Activated CD8-positive, alpha-beta memory T cell treated with anti-CD3 and anti-CD28 coated beads, Interleukin-2, amount 50 U/mL, for 24 hours (primary cell): Measurements from ENCODE around the gene LRBA.

Source experiments
- DNase-seq: peaks from one replicate; pipeline ENCODE4 v3.0.0-alpha.2; 2020; ENCODE audit errors: extremely low read depth

Gene LRBA

DNA sequence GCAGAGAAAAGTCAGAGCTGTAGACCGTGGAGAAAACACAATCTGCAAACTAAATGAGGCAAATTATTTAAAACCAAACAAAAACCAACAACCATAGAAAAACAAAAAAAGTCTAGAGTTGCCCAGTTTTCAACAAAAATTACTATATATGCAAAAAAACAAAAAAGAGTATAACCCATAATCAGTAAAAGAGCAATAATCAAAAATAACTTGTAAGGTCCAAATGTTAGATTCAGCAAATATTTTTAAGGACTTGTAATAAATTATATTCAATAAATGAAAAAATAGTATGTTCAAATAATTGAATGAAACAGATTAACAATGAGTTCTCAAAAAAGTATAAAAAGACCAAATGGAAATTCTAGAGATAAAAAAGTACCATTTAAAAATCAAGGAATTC lies 130.5 kb downstream of the LRBA start:
- no peak for DNase-seq

DNA sequence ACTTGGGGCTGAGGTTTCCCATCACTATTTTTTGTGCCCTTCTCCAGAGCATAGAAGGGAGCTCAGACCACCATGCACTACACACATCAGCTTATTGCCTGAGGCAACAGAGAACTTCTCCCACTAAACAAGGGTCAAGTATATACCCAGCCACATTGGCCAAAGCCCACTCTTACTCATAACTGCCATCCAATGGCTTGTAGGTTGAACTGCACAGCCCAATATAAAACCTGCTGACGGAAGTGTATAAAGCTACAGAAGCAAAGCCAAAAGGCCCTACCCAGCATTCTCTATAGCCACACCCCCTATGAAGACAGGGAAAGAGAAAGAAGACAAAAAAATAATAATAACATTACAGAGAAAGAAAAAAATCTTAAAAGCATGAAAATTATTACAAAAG lies 139.7 kb downstream of the LRBA start:
- DNase-seq = no peak

DNA sequence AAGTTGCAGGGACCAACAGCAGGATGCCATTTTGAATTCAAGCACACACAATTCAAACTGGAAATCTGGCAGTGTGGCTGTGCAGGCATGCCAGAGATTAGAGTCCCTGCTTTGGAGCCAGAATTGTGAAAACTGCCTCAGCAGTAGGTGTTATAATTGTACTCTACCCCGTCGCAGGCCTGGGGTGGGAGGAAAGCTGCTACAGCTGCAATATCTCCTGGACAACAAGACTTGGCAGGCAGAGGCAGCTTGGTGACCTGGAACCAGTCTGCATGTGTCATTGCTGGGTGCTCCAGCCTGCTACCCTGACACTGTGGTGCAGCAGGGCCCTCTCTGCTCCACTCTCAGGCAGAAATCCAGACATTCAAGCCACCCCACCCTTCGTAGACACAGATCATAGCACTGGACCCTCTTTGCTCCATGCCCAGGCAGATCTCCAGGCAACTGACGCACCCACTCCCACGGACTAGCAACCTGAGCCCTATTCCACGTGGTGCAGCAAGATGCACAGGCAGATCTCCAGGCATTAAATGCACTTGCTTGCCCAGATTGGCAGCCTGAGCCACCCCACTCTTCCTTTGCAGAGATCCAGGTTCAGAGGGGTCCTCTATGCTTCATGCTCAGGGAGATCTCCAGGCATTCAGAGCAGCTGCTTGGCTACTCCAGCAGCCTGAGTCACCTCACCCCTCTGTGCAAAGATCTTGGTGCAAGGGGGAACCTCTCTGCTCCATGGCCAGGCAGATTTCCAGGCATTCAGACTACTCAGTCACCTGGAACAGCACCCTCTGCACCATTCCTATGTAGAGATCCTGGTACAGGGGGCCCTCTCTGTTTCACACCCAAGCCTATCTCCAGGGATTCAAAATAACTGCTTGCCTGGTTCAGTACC lies 140.5 kb downstream of the LRBA start:
- no peak for DNase-seq

DNA sequence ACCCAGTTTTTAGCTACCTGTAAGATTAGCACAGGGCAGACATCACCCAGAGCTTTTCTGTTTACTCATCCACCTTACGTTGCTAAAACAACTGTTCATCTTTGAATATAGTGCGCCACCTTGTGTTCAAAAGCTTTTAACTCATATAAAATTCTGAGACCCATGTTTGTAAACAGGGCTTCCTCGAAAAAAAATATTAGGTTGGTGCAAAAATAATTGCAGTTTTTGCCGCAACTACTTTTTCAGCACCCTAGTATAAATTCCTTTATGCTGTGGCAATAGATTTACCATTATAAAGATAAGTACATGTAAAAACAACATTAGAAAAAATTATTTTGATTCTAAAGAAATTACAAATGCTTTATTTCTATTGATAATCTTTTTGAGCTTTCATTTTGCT lies 147.9 kb downstream of the LRBA start:
- DNase-seq = no peak

DNA sequence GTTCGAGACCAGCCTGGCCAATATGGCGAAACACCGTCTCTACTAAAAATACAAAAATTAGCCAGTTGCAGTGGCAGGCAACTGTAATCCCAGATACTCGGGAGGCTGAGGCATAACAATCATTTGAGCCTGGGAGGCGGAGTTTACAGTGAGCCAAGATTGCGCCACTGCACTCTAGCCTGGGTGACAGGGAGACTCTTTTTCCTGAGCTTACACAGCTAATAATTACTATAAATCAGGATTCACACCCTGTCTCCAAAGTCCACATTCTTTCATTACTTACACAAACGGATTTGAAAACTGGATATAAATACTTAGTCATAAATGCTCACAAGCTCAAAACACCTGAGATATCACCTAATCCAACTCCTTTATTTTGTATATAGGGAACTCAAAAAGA lies 151.6 kb downstream of the LRBA start:
- no peak for DNase-seq

DNA sequence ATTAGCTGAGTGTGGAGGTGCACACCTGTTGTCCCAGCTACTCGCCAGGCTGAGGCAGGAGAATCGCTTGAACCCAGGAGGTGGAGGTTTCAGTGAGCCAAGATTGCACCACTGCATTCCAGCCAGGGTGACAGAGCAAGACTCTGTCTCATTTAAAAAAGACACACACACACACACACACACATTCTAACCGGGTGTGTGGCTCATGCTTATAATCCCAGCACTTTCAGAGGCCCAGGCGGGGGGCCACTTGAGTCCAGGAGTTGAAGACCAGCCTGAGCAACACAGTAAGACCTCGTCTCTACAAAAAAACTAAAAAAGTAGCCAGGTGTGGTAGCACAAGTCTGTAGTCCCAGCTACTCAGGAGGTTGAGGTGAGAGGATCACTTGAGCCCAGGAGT lies 152.3 kb downstream of the LRBA start:
- DNase-seq = no peak

DNA sequence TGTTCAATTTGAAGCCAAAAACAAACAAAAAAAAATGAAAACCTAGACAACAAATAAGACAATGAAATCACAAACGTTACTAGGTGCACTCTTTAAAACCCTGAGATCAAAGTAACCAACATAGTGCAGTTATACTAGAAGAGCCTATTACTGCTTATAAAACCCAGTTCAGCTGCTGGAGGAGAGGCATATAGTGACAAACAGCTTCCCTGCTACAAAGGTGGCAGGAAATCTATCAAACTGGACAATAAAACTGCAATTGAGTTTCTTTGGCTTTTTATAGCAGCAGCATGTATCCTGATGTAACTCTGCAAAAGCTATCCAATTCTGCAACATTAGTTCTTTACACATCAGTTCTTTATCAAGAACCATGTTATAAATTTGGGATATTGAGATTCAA lies 155.6 kb downstream of the LRBA start:
- DNase-seq = no peak

DNA sequence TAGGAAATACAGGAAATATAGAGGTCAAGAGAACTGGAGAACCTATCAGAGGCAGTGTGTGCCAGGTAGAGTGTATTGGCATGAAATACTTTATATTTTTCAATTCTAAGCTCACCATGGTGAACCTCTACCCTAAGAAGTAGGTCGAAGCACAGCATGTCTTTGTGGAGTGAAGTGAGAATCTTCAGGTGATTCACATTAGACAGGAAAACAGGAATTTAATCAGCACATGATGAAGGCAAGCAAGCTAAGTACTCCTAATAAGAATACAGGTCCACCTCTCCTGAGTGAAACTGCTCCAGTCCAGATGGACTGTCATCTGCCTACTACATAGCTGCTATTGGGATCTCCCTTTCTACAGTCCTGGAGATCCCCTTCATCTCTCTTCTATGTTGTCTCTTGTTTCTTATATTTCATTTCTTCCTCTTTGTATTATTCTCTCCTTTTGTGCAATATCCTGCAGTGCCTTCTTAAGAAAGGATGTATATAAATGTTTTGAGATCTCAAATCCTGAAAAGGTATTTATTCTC lies 159.0 kb downstream of the LRBA start:
- no peak for DNase-seq

DNA sequence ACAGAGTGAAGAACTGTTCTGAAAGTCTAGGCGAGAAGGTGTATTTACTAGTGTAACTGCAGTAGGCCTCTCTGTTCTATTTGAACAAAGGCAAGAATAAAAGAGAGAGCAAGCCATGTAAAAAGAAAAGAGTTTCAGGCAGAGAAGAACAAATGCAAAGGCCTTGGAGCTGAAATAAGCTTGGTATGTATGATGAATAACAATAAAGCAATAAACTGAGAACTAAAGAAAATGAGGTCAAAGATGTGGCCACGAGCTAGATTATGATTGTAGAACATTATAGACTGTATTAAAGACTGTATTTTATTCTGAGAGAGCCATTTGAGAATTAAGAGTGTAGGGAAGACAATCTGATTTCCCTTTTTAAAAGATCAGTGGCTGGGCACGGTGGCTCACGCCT lies 160.5 kb downstream of the LRBA start:
- no peak for DNase-seq

DNA sequence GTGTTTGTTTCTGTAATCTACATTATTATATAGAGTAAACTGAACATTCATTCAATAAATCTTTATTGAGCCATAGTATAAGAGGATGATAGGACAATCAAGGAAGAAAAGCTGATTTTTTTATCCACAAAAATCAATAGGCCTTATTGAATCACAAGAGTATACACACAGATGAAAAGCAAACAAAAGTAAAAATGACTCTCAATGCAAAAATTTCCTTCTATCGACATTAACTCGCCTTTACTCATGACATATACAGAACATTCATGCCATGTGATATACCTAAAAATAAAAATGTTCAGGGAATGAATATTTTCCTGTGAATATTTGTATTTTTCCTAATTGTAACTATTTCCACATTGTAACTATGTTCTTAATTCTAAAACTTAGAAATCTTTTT lies 161.2 kb downstream of the LRBA start:
- no peak for DNase-seq

DNA sequence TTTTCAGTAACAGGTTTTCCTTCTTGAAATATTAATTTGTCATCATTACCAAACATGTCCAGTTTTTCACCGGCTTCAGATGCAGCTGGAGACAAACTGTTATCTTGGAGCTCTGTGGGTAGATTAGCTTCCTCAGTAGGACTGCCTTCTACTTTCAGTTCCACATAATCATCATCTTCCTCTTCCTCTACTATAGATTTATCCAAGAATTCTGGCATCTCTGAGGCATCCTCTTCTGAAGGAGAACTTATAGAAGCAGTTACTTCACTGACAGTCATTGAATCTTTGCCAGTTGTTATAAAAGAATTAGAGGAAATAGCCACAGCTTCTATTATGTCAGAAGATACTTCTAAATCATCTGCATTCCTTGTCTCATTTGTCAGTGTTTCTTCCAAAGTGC lies 162.9 kb downstream of the LRBA start:
- no peak for DNase-seq

DNA sequence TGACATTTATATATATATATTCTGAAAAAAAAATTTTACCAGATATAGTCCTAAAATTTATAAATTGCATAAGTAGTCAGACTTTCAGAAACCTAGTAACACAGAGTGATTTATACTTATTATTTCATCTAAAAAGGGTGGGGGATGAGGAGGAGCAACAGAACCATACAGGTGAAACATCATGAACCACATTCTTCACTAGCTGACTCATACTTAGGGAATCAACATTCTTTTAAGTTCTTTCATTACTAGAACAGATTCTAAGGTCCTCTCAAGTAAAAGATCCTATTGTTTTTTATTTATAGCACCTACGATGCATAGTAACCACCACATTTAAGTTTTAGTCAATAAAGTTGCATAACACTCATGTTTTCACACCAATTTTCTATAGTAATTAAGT lies 166.1 kb downstream of the LRBA start:
- DNase-seq = no peak

DNA sequence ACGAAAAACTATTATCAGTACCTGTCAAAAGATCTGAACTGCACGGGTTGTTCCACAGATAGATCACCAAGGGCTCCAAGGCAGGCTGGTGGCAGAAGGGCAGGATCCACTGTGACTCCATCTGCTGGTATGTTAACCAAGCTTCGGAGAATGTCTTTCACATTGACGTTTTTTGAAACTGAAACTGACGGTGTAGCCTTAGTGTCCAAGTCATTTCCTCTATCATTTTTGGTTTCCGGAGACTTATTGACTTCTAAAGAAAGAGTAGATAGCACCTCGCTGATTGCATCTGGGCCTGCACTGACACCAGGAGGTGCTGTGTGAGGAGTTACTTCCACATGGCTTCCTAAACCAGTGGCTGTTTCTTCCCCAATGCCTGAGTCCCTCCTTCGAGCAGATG lies 186.9 kb downstream of the LRBA start:
- DNase-seq = peak; percentile 8

DNA sequence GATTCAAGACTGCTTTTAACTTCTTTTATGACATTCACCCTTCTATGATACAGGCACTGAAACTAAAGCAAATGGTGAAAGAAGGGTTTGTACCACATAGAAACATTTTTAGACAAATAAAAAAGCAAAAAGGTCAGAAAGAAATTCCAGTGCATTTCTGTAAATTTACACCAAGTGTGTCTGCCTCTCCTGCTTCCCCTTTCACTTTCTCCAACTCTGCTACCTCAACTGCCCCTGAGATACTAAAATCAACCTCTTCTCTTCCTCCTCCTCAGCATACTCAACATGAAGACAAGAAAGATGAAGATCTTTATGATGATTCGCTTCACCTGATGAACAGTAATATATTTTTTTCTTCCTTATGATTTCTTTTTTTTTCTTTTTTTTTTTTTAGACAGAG lies 187.9 kb downstream of the LRBA start:
- DNase-seq = no peak

DNA sequence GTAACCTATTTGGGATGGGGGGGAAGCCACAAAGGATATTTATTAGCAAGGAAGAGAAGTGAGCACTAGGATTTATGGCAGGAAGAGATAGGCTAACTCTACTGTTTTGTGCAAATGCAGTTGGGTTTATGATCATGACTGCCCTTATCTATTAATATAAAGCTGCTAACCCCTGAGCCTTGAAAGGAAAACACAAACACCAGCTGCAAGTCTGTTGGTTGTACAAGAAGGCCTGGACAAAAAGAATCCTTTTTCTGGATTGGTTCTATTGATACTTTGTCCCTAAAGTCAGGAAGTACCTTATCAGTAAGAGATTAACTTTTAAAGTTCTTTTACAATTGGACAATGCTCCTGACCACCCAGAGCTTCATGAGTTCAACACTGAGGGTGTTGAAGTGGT lies 188.8 kb downstream of the LRBA start:
- DNase-seq = no peak

DNA sequence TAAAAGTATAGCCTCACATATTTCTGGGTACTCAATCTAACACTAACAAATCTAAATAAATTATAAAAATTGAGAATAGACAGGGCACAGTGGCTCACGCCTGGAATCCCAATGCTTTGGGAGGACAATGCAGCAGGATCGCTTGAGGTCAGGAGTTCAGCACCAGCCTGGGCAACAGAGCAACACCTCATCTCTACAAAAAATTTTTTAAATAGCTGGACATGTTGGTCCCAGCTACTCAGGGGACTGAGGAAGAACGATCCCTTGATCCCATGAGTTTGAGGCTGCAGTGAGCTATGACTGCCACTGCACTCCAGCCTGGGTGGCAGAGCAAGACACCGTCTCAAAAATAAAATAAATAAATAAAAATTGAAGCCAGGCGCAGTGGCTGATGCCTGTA lies 192.7 kb downstream of the LRBA start:
- no peak for DNase-seq

DNA sequence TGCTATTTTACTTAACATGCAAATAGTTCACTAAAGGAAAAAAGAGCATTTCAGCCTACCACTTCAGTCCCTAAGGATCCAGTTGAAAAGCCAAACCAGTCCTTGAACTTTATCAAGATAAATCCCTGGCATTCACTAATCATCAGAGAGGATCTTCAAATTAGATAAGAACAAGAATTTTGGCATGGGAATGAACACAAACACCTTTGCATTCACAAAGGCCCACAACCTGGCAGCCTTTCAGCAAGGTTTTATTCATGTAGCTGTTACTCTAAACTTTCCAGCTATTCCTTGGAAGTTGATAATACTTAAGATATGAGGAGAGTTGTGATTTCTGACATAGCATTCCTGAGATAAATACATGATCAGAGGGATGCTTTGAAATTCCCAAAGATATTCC lies 193.4 kb downstream of the LRBA start:
- no peak for DNase-seq

DNA sequence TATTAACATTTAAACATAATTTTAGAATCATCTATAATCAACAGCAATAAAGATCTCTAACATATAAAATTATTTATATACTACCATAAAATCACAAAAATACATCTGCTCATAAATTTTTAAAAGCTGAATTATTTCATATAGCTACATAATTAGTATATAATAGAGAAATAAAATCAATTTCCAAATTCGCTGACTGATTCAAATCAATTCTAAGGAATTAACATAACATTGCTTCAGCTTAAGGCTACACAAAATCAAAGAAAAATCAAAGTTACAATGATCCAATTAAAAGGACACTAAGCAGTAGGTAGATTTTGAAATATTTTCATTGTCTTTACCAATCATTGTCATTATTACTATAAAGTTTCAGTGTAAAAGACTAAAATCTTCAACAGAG lies 194.7 kb downstream of the LRBA start:
- no peak for DNase-seq

DNA sequence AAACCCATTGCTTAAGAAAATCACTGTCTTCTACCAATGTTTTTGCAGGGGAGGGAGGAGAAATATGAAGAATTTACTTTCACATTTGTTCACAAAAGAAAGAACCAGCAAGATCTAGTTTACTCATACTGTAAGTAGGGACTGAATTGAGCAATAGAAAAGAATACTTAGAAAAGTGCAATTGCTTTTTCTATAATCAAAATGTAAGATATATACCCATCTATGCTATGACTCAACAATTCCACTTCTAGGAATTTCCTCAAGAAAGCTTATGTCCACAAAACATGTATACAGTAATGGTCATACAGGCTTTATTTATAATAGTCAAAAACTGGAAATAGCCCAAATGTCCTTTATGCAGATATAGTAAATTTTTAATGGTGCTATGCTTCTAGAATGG lies 196.4 kb downstream of the LRBA start:
- DNase-seq = no peak

DNA sequence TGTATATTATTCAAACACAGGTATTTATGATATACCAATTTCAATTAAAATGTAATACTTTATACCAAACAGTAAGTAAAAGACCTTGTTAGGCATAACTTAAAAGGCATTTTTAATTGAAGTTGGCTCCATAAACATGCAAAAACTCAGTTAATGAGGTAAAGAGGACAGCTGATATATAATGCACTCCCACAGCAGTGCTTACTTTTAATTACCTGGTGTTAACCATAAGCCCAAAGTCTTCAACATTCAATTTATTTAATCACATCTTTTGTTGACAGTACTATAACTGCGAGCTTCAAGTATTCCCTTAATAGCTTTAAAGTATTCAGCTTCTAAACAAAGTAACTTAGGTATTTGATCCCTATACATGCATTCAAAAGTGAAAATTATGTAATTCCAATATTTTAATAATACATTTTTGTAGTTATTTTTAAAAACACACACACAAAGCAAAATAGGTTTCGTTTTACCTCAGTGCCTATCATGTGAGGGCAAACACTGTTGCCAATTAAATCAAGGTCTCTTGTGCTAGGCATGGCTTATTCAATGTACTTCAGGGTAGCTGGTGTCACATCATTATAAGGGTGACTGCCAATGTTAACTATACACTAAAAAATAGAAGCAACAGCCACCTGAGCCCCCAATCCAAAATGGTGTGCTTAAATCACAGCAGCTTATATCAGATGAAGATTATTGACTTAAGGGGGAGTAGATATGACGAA lies 197.1 kb downstream of the LRBA start:
- no peak for DNase-seq

DNA sequence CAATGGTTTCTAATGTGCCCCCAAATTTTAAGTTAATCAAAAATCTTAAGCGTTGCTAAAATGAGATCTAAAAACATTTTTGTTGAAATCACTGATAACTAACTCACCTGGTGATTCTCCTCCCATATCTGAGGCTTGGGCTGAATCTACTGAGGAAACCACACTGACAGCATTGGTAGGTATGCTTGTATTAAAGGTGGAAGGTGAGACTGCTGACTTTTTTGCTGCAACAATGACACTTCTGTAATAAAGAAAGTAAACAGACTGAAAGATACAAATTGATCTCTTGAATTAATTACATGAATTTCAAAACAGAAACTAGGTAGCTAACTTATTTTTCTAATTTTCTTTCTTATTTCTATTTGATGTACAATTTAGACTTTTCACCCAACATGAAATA lies 198.1 kb downstream of the LRBA start:
- DNase-seq = no peak

DNA sequence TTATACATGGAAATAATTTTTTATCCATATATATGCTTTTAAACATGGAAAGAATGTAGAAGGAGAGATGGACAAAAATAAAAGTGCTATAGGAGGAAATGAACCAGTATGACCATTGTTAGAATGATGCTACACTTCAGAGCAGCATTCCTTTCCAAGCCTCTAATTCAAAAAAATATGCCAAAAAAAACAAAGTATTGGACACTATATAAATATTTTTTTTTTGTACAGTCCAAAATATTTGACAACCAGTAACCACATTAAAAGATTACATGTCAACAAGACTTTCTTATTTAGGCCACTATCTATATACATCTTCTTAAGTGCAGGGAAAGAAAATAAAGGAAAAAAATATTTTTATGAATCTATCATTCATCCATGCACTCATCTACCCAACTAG lies 198.6 kb downstream of the LRBA start:
- no peak for DNase-seq

DNA sequence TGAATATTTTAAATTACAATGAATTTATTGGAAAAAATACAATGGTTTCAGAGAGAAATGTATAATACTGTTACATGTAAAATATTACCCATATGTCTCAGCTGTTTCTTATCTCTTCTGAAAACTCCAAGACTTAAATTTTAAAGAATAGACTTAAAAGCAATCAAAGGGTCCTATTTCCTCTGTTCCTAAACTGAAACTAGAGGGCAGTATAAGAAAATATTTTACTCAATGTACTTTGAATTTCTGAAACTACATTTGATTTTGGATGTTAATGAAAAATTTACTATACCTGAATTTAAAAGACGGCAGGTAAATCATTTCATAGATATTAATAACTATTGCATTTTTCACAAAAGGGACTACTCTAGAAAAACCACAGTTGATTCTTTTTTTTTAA lies 200.2 kb downstream of the LRBA start:
- DNase-seq = no peak
